H9 (cell line): ENCODE results near the gene GNAO1. TPM values are rescaled to one million over a fixed set of nuclear protein-coding genes. Genes with fewer than 3 reads are reported as not detected.

Experiments
- DNase-seq: peaks from one replicate; pipeline ENCODE4 v3.0.0-alpha.2; 2017
- H2AFZ ChIP-seq: one replicate; pipeline ENCODE4 v1.6.1; 2013; ENCODE audit warnings: mild to moderate bottlenecking, low read length, control low read depth, moderate library complexity
- H2AK5ac ChIP-seq: 2 replicates; pipeline ENCODE4 v1.6.1; 2013; ENCODE audit warnings: low read length, control low read depth, mixed read lengths; ENCODE audit not compliant: insufficient read length
- H2BK120ac ChIP-seq: one replicate; pipeline ENCODE4 v1.6.1; 2013; ENCODE audit warnings: low read depth, mild to moderate bottlenecking, low read length, control low read depth, inconsistent platforms; ENCODE audit not compliant: poor library complexity, severe bottlenecking
- H2BK12ac ChIP-seq: 2 replicates; pipeline ENCODE4 v1.6.1; 2013; ENCODE audit warnings: low read length, control low read depth, mixed read lengths, low read depth; ENCODE audit not compliant: insufficient read length
- H2BK15ac ChIP-seq: 2 replicates; pipeline ENCODE4 v1.6.1; 2013; ENCODE audit warnings: low read depth, low read length, control low read depth
- H2BK20ac ChIP-seq: one replicate; pipeline ENCODE4 v1.6.1; 2013; ENCODE audit warnings: low read depth, mild to moderate bottlenecking, low read length, control low read depth, inconsistent platforms; ENCODE audit not compliant: poor library complexity, severe bottlenecking
- H2BK5ac ChIP-seq: 2 replicates; pipeline ENCODE4 v1.6.1; 2013; ENCODE audit warnings: low read length, control low read depth, mixed read lengths; ENCODE audit not compliant: insufficient read length
- H3K14ac ChIP-seq: 2 replicates; pipeline ENCODE4 v1.6.1; 2013; ENCODE audit warnings: low read length, control low read depth; ENCODE audit not compliant: insufficient read depth
- H3K18ac ChIP-seq: 2 replicates; pipeline ENCODE4 v1.6.1; 2013; ENCODE audit warnings: low read depth, mild to moderate bottlenecking, mixed read lengths, low read length, control low read depth; ENCODE audit not compliant: insufficient read length
- H3K23ac ChIP-seq: 2 replicates; pipeline ENCODE4 v1.6.1; 2013; ENCODE audit warnings: low read length, control low read depth, mixed read lengths, low read depth; ENCODE audit not compliant: insufficient read length
- H3K23me2 ChIP-seq: 2 replicates; pipeline ENCODE4 v1.6.1; 2013; ENCODE audit warnings: low read depth, mild to moderate bottlenecking, mixed read lengths, low read length, control low read depth; ENCODE audit not compliant: insufficient read length, poor library complexity, severe bottlenecking
- H3K27ac ChIP-seq: 2 replicates; pipeline ENCODE4 v1.5.1; 2013; ENCODE audit warnings: low read length, control low read depth, mixed read lengths, low read depth; ENCODE audit not compliant: insufficient read length
- H3K27me3 ChIP-seq: 2 replicates; pipeline ENCODE4 v1.6.1; 2013; ENCODE audit warnings: low read length, control low read depth, inconsistent platforms; ENCODE audit not compliant: insufficient read depth
- H3K4ac ChIP-seq: 2 replicates; pipeline ENCODE4 v1.6.1; 2013; ENCODE audit warnings: low read depth, mild to moderate bottlenecking, control low read depth, inconsistent platforms, low read length, moderate library complexity
- H3K4me1 ChIP-seq: 2 replicates; pipeline ENCODE4 v1.6.1; 2013; ENCODE audit warnings: low read length, control low read depth, inconsistent platforms; ENCODE audit not compliant: insufficient read depth
- H3K4me2 ChIP-seq: 2 replicates; pipeline ENCODE4 v1.6.1; 2013; ENCODE audit warnings: low read length, control low read depth, mixed read lengths; ENCODE audit not compliant: insufficient read length, insufficient read depth
- H3K56ac ChIP-seq: 2 replicates; pipeline ENCODE4 v1.6.1; 2013; ENCODE audit warnings: low read depth, mild to moderate bottlenecking, mixed read lengths, low read length, control low read depth; ENCODE audit not compliant: insufficient read length
- H3K79me1 ChIP-seq: 2 replicates; pipeline ENCODE4 v1.6.1; 2013; ENCODE audit warnings: low read depth, mild to moderate bottlenecking, moderate library complexity, low read length, control low read depth, inconsistent platforms; ENCODE audit not compliant: insufficient read depth, poor library complexity, severe bottlenecking
- H3K79me2 ChIP-seq: 2 replicates; pipeline ENCODE4 v1.6.1; 2013; ENCODE audit warnings: low read length, control low read depth, inconsistent platforms; ENCODE audit not compliant: insufficient read depth
- H3K9ac ChIP-seq: 2 replicates; pipeline ENCODE4 v1.6.1; 2013; ENCODE audit warnings: low read length, control low read depth, mixed read lengths; ENCODE audit not compliant: insufficient read length; ENCODE audit errors: extremely low read depth
- H3K9me3 ChIP-seq: one replicate; pipeline ENCODE4 v1.6.1; 2013; ENCODE audit warnings: low read depth, low read length, inconsistent platforms; ENCODE audit not compliant: control insufficient read depth
- H3T11ph ChIP-seq: one replicate; pipeline ENCODE4 v1.6.1; 2013; ENCODE audit warnings: mild to moderate bottlenecking, low read length, control low read depth, inconsistent platforms
- H4K20me1 ChIP-seq: one replicate; pipeline ENCODE4 v1.6.1; 2013; ENCODE audit not compliant: control insufficient read depth, insufficient read length, insufficient read depth
- H4K5ac ChIP-seq: 2 replicates; pipeline ENCODE4 v1.6.1; 2013; ENCODE audit warnings: low read depth, mild to moderate bottlenecking, mixed read lengths, low read length, control low read depth; ENCODE audit not compliant: insufficient read length
- H4K8ac ChIP-seq: replicated peaks from 2 replicates; pipeline ENCODE4 v1.6.1; 2013; ENCODE audit warnings: low read length, control low read depth, mixed read lengths, low read depth; ENCODE audit not compliant: insufficient read length
- H4K91ac ChIP-seq: 2 replicates; pipeline ENCODE4 v1.6.1; 2013; ENCODE audit warnings: low read depth, mild to moderate bottlenecking, moderate library complexity, mixed read lengths, low read length, control low read depth; ENCODE audit not compliant: insufficient read length
- H3K27ac Mint-ChIP-seq, 3 experiments: 2 replicates in 2 of 3; 3 replicates in 1 of 3; pipeline ENCODE4 v1.8.0; 2020 to 2021; ENCODE audit warnings: mixed read lengths in 3 of 3, mild to moderate bottlenecking in 1 of 3, moderate library complexity in 1 of 3
- H3K27me3 Mint-ChIP-seq: 2 replicates; pipeline ENCODE4 v1.8.0; 2021; ENCODE audit warnings: low read depth, mild to moderate bottlenecking, moderate library complexity, mixed read lengths
- H3K36me3 Mint-ChIP-seq, 3 experiments: 2 replicates in 2 of 3; 3 replicates in 1 of 3; pipeline ENCODE4 v1.8.0; 2020 to 2021; ENCODE audit warnings: low read depth in 3 of 3, mixed read lengths in 3 of 3; ENCODE audit not compliant: insufficient read depth in 1 of 3
- H3K4me1 Mint-ChIP-seq, 2 experiments: 2 replicates each; pipeline ENCODE4 v1.8.0; 2020; ENCODE audit warnings: mixed read lengths in 2 of 2
- H3K4me3 Mint-ChIP-seq, 2 experiments: 2 replicates in 1 of 2; 3 replicates in 1 of 2; pipeline ENCODE4 v1.8.0; 2020 to 2021; ENCODE audit warnings: mild to moderate bottlenecking in 2 of 2, mixed read lengths in 2 of 2, moderate library complexity in 1 of 2
- H3K9me3 Mint-ChIP-seq, 2 experiments: 2 replicates in 1 of 2; 3 replicates in 1 of 2; pipeline ENCODE4 v1.8.0; 2020; ENCODE audit warnings: mild to moderate bottlenecking in 2 of 2, mixed read lengths in 2 of 2, moderate library complexity in 1 of 2
- CTCF ChIP-seq: fragments of 200-600 bp; sonication (generic); conservative IDR thresholded peaks from 3 replicates; pipeline ENCODE4 v1.8.0; 2021; ENCODE audit warnings: antibody characterized with exemption, mild to moderate bottlenecking
- WGBS: extraction: QIAGEN DNeasy Blood & Tissue Kit; methylation state at CpG from one replicate; pipeline ENCODE4 v1.1.7; 2013; ENCODE audit warnings: missing lambda C conversion rate, low lambda C conversion rate, mixed read lengths; ENCODE audit not compliant: insufficient read length; ENCODE audit errors: extremely low coverage; 5-methylcytosine and 5-hydroxymethylcytosine counted together
- total RNA-seq: library from RNA; stranded (reverse); gene quantifications from 2 replicates; pipeline ENCODE4 v1.2.1, GENCODE V29; 2021

GNAO1 gene
- total RNA-seq, 1 experiment from 2014 or later, result 16.9 TPM

GRCh38 chr16:56324406-56324805, 133.1 kb downstream of the GNAO1 start:
- Histone ChIP-seq H3K18ac (no peak overlapping the region), H3K27me3 (no peaks in the 10 kb centered on the region), H2AK5ac (no peak overlapping the region), H3K79me2 (no peaks in the 10 kb centered on the region), H2AFZ (no peak overlapping the region), H3K4me2 (no peak overlapping the region), H3K4ac (no peak overlapping the region), H3K4me1 (no peaks in the 10 kb centered on the region), H3K27ac (no peak overlapping the region), H3T11ph (no peak overlapping the region), H3K79me1 (no peaks in the 10 kb centered on the region), H3K23me2 (no peaks in the 10 kb centered on the region), H4K8ac (no peak overlapping the region), H3K9ac (no peak overlapping the region), H4K5ac (no peak overlapping the region), H2BK20ac (no peak overlapping the region), H3K23ac (no peak overlapping the region), H3K9me3 (no peaks in the 10 kb centered on the region), H3K56ac (no peak overlapping the region), H3K14ac (no peak overlapping the region), H2BK15ac (no peak overlapping the region), H2BK5ac (no peak overlapping the region), H2BK12ac (no peak overlapping the region), H2BK120ac (no peak overlapping the region), H4K20me1 (no peaks in the 10 kb centered on the region), H4K91ac (no peak overlapping the region)
- no peaks in the 10 kb centered on the region for H3K9me3 Mint-ChIP-seq
- H3K27me3 Mint-ChIP-seq, result no peaks in the 10 kb centered on the region
- no peak overlapping the region for H3K4me3 Mint-ChIP-seq
- no peaks in the 10 kb centered on the region; a peak in 1 of 7 replicates for H3K36me3 Mint-ChIP-seq
- no peak for DNase-seq
- no peak for TF ChIP-seq CTCF
- WGBS, result no CpG with 5 or more reads among the region's 9 CpGs
- no peaks in the 10 kb centered on the region for H3K4me1 Mint-ChIP-seq
- H3K27ac Mint-ChIP-seq, result no peak overlapping the region
